HuH-7 (cell line): ENCODE data around the gene TENM4.

Experiments used
- DNase-seq: peaks from one replicate; pipeline ENCODE4 v3.0.0; 2011; ENCODE audit warnings: low spot score

The TENM4 gene

DNA sequence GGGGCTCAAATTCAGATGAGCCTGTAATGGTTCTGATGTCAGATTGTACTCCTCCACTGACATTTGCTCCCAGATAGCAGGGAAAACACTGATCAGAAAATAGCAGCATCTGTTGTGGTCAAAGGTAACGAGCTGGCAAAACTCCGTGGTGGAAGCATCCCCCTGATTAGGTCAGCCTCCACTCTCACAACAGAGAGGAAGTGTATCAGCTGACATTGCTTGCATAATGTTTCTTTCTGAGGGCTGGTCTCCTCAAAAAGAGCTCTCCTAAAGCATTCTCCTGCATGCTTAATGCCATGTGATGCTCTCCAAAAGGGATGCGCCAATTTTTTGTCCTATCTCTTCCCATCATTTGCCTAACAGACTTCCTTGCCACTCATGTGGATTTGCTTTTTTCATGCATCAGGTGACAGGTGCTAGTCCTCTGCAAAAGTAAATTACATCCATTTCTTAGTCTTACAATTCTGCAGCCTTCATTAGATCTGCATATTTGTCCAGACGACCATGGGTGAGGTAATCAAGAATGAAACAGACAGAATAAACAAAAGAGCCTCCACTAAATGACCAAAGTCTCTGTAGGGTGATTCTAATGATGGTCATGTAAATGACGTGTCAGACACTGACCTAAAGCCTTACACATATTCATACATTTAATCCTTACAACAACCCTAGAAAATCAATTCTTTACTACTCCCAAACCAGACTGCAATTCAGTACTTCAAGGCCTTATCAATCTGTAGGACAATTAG lies 6.4 kb upstream of the TENM4 start:
- DNase-seq, result no peak

DNA sequence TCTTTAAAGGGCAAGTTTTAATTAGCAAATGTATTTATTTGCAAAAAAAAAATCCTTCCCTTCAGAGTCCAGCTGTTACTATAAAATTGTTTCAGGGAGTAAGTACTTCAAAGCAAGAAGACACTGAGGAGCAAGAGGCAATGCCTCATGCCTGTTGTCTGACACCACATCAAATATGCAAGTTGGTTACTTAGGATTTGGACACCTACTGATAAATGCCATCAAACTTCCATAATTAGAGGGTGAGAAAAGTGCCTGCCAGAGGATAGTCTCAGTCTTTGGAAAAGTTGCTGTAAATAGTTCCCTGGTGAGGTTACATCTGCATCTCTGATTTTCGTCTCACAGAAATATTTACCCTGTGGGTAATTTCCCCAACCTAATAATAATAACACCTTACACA lies 4.1 kb upstream of the TENM4 start:
- no peak for DNase-seq

DNA sequence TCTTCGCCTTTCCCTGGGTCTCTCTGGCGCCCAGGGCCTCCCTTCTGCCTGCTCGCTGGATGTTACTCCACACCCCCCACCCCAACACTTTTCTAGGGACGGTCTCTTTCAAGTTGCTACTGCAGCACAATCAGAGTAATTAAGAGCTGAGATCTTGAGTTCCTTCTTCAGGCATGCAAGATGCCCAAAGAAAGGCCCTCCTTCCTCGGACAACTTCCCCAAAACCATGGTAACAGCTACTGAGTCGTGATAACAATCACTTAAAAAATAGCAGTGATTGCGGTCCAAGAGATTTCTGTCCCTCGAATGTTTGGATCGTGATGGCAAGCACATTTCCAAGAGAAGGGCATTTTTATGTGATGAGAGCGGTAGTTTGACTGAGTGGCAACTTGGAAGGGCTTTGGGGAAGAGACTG lies 638 bp upstream of the TENM4 start:
- no peak for DNase-seq

DNA sequence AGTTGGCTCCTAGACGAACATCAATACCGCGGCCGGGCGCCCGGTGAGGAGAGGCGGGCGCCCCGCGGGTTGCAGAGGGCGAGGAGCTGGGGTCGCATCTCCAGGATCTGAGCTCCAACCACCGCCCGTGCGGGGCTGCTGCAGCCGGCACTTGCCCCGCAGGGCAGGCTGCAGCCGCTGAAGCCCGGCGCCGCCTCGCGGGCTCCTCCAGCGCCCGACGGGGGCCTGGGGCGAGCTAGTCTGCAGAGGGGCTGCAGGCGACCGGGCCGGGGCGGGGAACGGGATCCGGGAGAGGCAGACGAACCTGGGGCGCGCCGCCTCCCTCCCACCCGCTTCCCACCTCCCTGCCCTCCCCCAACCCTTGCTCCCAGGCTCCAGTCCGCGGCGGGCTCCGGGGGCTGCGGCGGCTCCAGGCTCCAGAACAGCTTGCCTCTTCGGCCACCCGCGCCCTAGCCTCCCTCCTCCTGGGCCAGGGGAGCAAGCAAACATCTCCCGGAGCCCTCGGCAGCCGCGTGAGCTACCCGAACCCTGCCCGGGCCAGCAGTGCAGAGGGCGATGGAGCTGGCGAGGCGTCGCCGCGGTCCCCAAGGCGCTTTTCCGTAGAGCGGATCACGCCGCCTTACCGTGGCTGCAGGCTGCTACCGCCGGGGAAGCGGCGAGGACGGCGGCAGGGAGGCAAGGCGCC lies 802 bp downstream of the TENM4 start:
- DNase-seq, result no peak

DNA sequence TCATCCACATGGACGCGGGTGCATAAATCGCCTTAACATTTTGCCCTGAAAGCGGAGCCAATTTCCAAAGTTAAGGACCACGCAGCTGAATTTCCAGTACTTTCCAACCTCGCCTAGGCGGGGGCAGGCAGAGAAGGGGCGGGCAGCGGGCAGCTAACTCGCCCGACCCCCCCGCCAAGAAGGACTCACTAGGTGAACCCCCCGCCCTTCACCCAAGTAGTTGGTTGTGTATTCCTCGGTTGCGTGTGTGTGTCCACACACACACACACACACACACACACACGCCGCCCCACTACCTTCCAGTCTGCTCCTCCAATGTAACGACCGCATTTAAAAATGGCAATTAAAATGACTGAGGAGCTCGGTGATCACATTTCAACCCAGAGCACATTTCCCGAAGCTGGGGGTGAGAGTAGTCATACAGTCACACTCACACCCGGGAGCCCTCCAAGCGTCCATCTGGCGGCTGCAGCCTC lies 1.4 kb downstream of the TENM4 start:
- no peak for DNase-seq

DNA sequence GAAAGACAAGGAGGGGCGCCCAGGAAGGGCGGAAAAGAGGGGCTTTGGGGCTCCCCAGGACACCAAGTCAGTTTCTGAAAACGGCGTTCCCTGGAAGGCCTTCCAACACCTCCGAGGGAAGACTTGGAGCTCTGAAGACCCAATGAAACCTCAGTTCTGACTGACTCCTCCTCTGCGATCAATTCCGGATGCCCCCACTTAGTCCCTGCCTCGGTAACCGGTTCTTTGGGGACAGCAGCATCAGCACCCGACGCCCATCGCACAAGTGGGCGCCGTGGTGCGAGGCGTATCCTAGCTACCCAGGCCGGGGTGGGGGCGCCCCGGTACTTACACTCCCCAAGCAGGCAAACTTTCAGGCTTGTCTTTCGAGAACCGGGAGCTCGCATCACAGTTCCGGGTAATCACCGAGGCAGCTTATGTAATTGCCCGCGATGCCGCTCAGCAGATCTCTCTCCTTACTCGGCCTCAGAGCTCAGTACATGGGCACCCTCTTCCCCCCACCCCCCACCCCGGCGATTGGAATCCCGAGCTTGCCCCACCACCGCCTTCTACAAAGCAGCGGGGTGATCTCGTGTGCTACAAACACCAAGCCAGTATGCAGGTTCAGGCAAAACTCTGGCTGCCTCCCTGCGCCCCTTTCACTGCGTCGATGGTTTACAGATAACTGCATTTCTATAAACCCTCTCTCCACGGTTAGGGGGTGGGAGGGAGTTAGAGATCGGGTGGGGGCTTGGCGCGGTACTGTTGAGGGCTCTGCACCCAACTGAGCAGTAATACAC lies 2.0 kb downstream of the TENM4 start:
- DNase-seq, result no peak

DNA sequence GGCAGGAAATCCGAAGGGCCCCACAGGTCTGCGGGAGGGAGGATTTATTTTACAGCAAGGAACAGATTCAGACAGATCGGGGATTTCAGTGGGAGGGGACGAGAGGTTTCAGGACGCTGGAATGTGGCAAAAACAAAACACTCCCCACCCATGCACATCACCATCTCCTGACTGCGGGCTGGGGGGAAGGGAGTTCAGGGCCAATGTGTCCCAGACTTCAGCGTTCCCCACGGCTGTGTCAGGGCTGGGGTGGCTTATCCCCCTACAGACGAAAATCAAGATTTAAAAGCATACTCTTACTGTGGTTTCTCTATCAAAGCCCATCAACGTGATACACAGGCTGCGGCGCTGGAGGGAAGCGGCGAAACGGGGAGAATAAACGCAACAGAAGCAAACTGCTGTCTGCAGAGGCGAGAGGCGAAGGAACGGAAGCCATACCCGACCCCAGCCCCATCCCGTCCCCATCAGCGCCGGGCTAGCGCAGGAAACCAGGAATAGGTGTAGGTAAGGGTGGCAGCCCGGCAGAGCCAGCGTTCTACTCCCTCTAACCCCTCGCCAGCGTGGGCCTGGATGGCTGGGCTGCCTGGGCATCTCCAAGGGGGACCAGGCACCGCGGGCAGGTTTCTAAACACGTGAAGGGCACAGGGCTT lies 2.7 kb downstream of the TENM4 start:
- no peak for DNase-seq

DNA sequence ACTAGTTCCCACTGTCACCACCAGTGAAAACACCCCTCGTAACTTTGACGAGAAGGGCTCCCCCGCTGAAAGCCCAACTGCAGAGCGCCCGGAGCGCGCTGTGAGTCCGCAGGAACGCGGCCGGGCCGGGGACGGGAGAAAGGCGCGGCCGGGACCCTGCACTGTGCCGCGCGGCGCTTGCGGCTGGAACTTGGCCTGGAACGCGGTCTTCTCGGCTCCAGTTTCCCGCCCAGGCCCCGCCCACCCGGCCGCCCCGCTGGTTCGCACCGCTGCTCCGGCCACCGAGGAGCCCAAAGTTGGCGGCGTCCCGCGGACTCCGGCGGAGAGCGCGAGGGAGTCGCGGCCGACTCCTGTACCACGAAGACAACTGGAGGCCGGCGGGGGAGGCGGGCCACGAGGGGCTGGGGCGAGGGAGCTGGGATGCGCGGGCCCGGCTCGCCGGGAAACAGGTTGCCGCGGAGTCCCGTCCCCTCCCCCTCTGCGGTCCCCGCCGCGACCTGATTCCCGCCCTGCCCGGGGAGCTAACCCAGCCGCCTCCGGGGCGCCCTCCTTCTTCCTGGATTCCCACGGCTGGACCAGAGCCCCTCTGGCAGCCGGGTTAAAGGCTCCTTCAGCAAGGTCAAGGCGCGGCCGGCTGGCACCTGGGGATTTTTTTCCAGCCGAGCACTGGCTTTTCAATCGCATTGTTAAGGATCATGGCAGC lies 3.4 kb downstream of the TENM4 start:
- DNase-seq, result no peak

DNA sequence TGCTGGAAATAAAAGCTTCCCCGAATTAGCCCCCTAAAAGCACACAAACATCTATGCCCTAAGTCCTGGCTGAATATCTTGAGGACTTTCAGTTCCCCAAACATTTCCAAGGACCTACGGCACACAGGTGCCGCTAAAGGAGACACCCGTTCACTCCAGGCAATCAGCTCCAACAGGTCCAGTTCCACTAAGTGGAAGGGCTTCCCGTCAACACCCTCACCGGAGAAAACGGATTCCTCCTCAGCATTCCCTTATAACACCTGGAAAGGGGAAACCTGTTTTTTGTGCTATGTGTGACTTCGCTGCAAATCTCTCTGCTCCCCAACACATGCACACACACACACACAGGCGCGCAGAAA lies 3.9 kb downstream of the TENM4 start:
- DNase-seq, result no peak

DNA sequence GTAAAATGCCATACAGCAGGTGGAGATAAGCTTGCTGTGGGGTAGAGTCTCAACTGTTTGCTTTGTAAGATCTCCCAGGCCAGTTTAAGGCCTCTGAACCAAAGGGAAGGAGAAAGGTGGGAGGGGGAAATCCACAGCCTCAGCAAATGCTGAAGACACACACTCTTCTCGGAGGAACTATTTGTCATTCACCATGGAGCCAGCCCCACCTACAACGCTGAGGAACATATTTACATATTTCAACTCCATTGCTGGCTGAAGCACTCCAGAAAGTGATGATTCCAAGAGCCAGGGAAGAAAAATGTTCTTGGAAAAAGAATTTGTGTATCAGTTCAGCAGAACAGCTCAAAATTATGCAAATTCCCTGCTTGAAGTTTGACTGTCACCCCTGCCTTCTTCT lies 6.5 kb downstream of the TENM4 start:
- DNase-seq, result no peak

DNA sequence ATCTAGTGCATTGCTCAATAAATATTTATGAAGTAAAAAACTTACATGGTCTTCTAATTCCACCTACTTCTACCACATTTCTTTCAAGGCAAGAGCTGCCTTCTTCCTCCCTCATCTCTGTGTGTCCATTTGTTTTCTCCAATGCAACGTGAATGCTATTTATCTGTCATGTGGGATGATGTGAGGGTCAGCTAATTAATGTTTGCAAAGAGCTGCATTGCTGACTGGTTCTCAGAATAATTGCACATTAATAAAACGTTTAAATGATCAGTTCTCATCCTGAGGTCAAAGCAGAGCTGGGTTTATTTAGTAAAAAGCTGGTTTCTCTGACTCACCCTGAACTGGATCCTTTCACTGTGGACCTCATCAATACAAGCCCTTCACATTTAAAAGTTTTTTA lies 8.7 kb downstream of the TENM4 start:
- DNase-seq, result no peak

DNA sequence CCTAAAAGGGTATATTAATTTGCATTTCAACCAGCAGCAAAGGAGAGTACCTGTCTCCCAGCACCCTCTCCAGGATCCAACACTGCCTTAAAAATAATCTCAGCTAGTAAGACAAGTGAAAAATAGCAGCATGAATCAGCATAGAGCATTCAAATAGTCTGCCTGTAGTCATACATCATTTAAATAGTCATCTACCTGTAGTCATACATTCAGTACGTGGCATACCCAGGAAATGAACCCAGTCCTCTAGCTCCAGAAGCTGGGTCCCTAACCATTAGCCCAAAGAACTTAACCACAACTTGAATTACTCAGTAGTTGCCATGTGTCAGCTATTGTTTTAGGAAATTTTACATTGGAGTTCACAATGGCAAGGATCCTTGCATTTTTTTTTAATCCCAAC lies 9.3 kb downstream of the TENM4 start:
- DNase-seq, result no peak

DNA sequence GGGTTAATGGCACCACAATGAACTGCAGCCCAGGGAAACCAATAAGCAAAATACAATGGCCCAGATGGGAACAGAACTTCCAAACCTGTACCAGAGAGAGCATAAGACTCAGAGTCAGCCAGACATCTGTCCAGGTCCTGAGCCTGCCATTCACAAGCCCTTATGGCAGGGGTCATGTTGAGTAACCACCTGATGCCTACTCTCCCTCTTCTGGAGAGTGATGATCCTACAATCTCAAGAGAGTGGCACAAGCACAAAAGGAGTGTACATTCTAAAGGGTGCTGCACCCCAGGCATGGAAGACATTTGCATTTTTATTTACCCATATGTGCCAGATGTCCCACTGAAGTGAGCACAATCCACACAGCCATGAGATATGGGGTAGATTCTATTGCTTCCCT lies 10.6 kb downstream of the TENM4 start:
- DNase-seq, result no peak

DNA sequence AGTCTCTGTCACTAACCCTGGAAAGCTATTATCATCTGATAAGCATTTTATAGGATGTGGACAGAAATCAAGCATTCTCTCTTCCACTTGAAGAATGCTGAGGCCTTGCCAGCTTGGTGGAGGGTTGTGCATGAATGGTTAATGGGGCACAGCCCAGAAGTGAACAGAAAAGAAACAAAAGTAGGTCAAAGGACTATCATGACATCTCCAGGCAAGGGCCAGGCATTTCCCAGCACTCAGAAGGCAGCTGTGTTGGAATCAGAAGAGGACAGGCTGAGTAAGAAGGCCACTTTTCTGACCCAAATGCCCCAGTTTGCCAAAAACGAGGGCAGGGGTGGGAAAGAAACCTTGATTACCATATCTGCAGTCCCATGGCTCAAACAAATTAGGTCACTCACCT lies 12.4 kb downstream of the TENM4 start:
- no peak for DNase-seq

DNA sequence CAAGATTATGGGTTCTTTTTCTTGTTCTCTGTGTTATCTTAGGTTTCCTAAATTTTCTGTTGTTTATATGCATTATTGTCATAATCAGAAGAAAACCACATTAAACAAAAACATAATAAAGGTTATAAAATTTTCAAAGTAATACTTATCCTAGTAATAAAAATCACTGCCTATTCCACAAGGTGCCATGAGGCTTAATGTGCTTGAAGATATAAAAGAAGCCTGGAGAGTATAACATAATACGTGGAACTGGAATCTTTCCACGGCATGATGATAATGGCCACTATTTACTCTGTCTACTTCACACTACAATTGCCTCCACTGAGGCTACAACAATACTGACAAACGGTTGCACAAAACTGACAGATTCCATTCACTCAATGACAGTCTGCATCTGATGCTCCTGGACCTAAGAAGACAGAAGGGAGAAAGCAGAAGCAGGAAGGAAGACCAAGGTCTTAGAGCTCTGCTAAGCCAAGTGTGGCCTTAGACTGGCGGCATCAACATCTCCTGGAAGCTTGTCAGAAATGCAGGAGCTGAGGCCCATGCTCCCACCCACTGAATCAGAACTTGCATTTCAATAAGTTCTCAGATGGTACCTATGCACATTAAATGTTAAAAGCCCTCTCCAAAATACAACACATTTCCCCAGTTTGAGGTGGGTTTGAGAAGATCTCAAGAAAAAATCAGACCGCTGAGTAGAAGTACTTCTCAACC lies 13.1 kb downstream of the TENM4 start:
- no peak for DNase-seq

DNA sequence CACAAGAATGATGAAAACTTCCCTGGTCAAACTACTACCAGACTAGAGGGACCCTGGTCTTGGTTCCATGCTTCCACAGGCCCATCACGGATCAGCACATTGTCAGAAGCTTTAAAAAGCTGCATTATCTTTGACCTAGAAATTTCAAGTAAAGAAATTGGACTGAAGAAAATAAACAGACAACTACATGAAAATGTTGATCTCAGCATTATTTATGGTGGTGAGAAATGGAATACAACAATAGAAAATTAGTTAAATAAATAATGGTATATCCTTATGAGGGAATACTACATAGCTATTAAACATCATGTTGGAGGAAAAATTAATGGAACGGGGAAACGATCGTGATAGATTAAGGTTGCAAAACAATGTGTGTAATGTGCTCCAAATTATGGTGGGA lies 13.7 kb downstream of the TENM4 start:
- no peak for DNase-seq

DNA sequence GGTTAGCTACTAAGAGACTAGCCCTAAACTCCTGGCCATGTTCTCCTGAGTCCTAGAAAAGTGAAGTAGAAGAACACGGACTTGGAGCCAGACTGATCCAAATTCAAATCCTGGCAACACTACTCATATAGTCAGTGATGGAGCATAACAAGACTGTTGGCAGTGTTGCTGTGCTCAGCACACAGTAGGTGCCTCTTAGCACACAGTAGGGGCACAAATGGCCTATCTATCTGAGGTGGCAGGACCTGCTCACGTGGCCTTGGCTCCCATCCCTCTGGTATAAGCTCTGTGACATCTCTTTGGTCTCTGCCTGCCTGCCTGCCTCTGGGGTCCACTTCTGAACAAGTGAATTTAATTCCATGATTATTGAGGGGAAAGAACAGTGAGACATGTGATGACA lies 15.4 kb downstream of the TENM4 start:
- DNase-seq, result no peak

DNA sequence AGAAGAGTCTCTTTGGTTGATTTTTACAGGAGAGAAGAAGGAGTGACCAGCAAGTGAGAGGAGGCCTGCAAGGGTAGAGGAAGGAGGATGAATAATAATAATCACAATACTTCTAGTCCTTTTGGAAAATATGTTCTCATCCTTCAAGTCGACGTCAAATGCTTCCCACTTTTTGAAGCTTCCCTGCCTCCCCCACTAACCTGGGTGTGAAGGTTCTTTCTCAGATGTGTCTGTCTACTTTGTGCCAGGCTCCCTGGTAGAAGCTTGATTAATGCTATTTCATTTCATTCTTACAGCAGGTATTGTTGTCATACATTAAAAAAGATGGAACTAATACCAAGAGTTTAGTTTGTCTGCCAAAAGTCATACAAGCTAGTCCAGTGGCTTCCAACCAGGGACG lies 17.1 kb downstream of the TENM4 start:
- DNase-seq, result no peak

DNA sequence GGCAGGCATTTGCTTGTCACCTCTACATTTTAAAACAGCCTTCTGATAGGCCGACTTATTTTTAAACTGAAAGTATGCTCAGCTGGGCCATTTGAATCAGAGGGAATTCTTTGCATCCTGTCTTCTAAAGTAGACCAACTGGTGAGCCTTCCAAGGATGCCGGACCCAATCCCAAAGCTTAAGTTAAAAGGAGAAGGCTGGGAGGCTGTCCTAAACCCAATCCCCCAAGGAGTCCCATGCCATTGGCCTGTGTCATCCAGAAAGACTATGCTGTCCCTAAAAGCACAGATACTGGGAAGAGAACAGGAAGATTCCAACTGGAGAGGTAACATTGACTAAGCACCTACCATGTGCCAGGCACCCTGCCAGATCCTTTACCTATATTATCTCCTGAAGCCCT lies 18.0 kb downstream of the TENM4 start:
- no peak for DNase-seq

DNA sequence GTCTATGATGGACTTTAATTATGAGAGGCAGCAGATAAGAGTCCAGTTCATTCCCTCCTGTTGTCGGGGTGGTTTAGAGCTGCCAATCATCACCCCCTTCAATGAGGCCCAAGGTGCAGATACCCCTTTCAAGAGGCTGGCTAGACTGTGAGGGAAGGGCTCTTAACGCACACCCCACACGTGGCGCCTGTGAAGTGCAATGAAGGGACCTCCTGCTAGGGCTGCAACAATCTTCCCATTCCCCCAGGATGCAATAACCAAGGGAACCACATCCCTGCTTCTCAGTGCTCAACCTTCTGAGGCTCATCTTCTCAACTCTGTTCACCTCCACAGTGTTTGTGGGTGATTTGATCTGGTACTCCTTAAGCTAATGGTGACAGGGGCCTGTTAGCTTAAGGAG lies 19.0 kb downstream of the TENM4 start:
- no peak for DNase-seq

DNA sequence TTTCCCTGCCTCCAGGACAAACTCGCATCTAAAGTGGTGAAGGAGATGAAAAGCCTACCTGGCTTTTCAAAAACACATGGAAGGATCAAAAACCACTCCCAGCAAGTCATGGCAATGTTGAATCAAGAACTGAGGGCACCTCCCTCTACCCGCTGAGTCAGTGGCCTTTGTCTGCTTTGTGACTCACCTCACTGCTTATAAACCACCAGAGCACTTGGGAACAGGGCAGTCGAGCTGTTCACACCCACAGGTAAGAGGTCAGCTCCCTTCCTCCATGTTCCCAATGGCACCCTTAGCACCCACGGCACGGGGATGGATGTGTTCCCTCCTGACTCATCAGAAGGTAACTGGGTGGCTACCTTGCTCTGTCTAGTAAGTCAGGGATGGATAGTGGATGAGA lies 21.7 kb downstream of the TENM4 start:
- DNase-seq, result no peak
